Middle frontal gyrus (tissue), 1 donor: ENCODE measurements around the gene EPS8L2.

Source experiments
- DNase-seq: peaks from one replicate; pipeline ENCODE4 v3.0.0-alpha.2; 2015; ENCODE audit warnings: low spot score; ENCODE audit errors: extremely low spot score

The EPS8L2 gene

GRCh38 chr11:703506-703905 lies 2.5 kb upstream of the EPS8L2 start:
- no peak for DNase-seq

GRCh38 chr11:704228-704674 lies 1.8 kb upstream of the EPS8L2 start:
- DNase-seq: no peak

GRCh38 chr11:704781-705645 lies 1.0 kb upstream of the EPS8L2 start:
- DNase-seq: no peak

GRCh38 chr11:706439-706956 lies 467 bp downstream of the EPS8L2 start:
- DNase-seq: no peak

GRCh38 chr11:706957-707816 lies 1.2 kb downstream of the EPS8L2 start:
- DNase-seq: no peak

GRCh38 chr11:707817-708420 lies 1.9 kb downstream of the EPS8L2 start:
- no peak for DNase-seq

GRCh38 chr11:708511-708910 lies 2.5 kb downstream of the EPS8L2 start:
- no peak for DNase-seq

GRCh38 chr11:709109-709997 lies 3.3 kb downstream of the EPS8L2 start:
- no peak for DNase-seq

- no peak for DNase-seq
Measured at GRCh38 chr11:714436-714835, 8.4 kb downstream of the EPS8L2 start.

GRCh38 chr11:719214-720016 lies 13.4 kb downstream of the EPS8L2 start:
- no peak for DNase-seq

- no peak for DNase-seq
Measured at GRCh38 chr11:720017-720641, 14.1 kb downstream of the EPS8L2 start.

- no peak for DNase-seq
Measured at GRCh38 chr11:720642-721246, 14.7 kb downstream of the EPS8L2 start.

GRCh38 chr11:721247-721740 lies 15.3 kb downstream of the EPS8L2 start:
- DNase-seq: no peak

GRCh38 chr11:721741-722345 lies 15.8 kb downstream of the EPS8L2 start:
- no peak for DNase-seq

- DNase-seq: no peak
Measured at GRCh38 chr11:722346-722811, 16.3 kb downstream of the EPS8L2 start.

- DNase-seq: no peak
Measured at GRCh38 chr11:723120-723883, 17.3 kb downstream of the EPS8L2 start.

- DNase-seq: no peak
Measured at GRCh38 chr11:724049-724777, 18.2 kb downstream of the EPS8L2 start.
